HepG2 (cell line): ENCODE results near the gene RUNDC1. TPM values are rescaled to one million over a fixed set of nuclear protein-coding genes. Genes with fewer than 3 reads are reported as not detected.

ENCODE experiments used
- ARNT ChIP-seq: fragments of 450-650 bp; IDR thresholded peaks from 2 replicates; pipeline ENCODE4 v1.6.1; 2017
- ATF3 ChIP-seq: sonication (generic); formaldehyde crosslinking; IDR thresholded peaks from 2 replicates; pipeline ENCODE4 v1.4.0; 2020; ENCODE audit warnings: missing genetic modification reagents
- BRD4 ChIP-seq: sonication (generic); formaldehyde crosslinking; IDR thresholded peaks from 2 replicates; pipeline ENCODE4 v1.4.0; 2020; ENCODE audit warnings: missing genetic modification reagents
- FOXA3 ChIP-seq: IDR thresholded peaks from 2 replicates; pipeline ENCODE4 v1.6.1; 2016; ENCODE audit warnings: missing genetic modification reagents, missing compliant biosample characterization
- HDAC2 ChIP-seq: sonication (generic); formaldehyde crosslinking; IDR thresholded peaks from 2 replicates; pipeline ENCODE4 v1.4.0; 2020; ENCODE audit warnings: missing genetic modification reagents
- KLF9 ChIP-seq: IDR thresholded peaks from 2 replicates; pipeline ENCODE4 v1.6.1; 2016; ENCODE audit warnings: low read depth
- MLX ChIP-seq: IDR thresholded peaks from 2 replicates; pipeline ENCODE4 v1.6.1; 2016
- MTF1 ChIP-seq: sonication (generic); formaldehyde crosslinking; IDR thresholded peaks from 2 replicates; pipeline ENCODE4 v1.5.0; 2020; ENCODE audit warnings: missing genetic modification reagents
- POLR2G ChIP-seq: fragments of 200-400 bp; formaldehyde crosslinking; IDR thresholded peaks from 2 replicates; pipeline ENCODE4 v1.6.1; 2018; ENCODE audit warnings: mild to moderate bottlenecking, low read depth, low read length, moderate library complexity
- SOX13 ChIP-seq, 3 experiments: fragments of 450-650 bp in 1 of 3; sonication (generic) in 1 of 3; formaldehyde crosslinking in 1 of 3; IDR thresholded peaks in 2 of 3; conservative IDR thresholded peaks in 1 of 3; 2 replicates each; pipeline versions ENCODE4 v1.5.0 to v1.6.1; 2016 to 2020; ENCODE audit warnings: antibody characterized with exemption in 1 of 3, mild to moderate bottlenecking in 1 of 3, missing compliant biosample characterization in 1 of 3, missing genetic modification reagents in 1 of 3, moderate library complexity in 1 of 3
- SOX6 ChIP-seq, 2 experiments: fragments of 450-650 bp in 1 of 2; sonication (generic) in 1 of 2; formaldehyde crosslinking in 1 of 2; IDR thresholded peaks; 2 replicates each; pipeline versions ENCODE4 v1.4.0 to v1.6.1; 2017 to 2020; ENCODE audit warnings: antibody characterized with exemption in 1 of 2, mild to moderate bottlenecking in 1 of 2, missing genetic modification reagents in 1 of 2
- TGIF2 ChIP-seq: IDR thresholded peaks from 2 replicates; pipeline ENCODE4 v1.6.1; 2016; ENCODE audit warnings: control low read depth, missing compliant biosample characterization
- ZBTB26 ChIP-seq: IDR thresholded peaks from 2 replicates; pipeline ENCODE4 v1.6.1; 2016; ENCODE audit warnings: missing compliant biosample characterization, missing genetic modification reagents, borderline replicate concordance
- ZBTB42 ChIP-seq: sonication (generic); formaldehyde crosslinking; IDR thresholded peaks from 2 replicates; pipeline ENCODE4 v1.5.0; 2020; ENCODE audit warnings: mild to moderate bottlenecking, missing genetic modification reagents
- ZGPAT ChIP-seq: IDR thresholded peaks from 2 replicates; pipeline ENCODE4 v1.6.1; 2016; ENCODE audit warnings: mild to moderate bottlenecking
- ZNF280B ChIP-seq: sonication (generic); formaldehyde crosslinking; IDR thresholded peaks from 2 replicates; pipeline ENCODE4 v1.5.0; 2020; ENCODE audit warnings: missing genetic modification reagents, mild to moderate bottlenecking, borderline replicate concordance
- ZNF281 ChIP-seq: sonication (generic); formaldehyde crosslinking; IDR thresholded peaks from 2 replicates; pipeline ENCODE4 v1.4.0; 2020; ENCODE audit warnings: missing genetic modification reagents, borderline replicate concordance
- ZNF3 ChIP-seq: IDR thresholded peaks from 2 replicates; pipeline ENCODE4 v1.7.0; 2017; ENCODE audit warnings: inconsistent platforms
- ZNF354B ChIP-seq: sonication (generic); formaldehyde crosslinking; IDR thresholded peaks from 2 replicates; pipeline ENCODE4 v1.8.0; 2022; ENCODE audit warnings: mild to moderate bottlenecking, missing genetic modification reagents
- ZNF468 ChIP-seq: sonication (generic); formaldehyde crosslinking; IDR thresholded peaks from 2 replicates; pipeline ENCODE4 v1.8.0; 2022; ENCODE audit warnings: mild to moderate bottlenecking, moderate library complexity, missing genetic modification reagents
- ZNF576 ChIP-seq: sonication (generic); formaldehyde crosslinking; IDR thresholded peaks from 2 replicates; pipeline ENCODE4 v1.4.0; 2020; ENCODE audit warnings: mild to moderate bottlenecking, missing genetic modification reagents
- polyA plus RNA-seq, 8 experiments: library from polyadenylated mRNA; depleted of rRNA in 3 of 8; stranded (reverse) in 7 of 8; unstranded in 1 of 8; fragments of >200 nt; fragmentation: Illumina TruSeq in 4 of 8; extraction: Trizol in 4 of 8; gene quantifications; 2 replicates each; pipeline versions ENCODE4 v1.2.1 to v1.2.3, GENCODE V29; 2011 to 2016; ENCODE audit warnings: low read depth in 4 of 8, missing spikeins in 1 of 8, mixed read lengths in 1 of 8; ENCODE audit not compliant: insufficient read depth in 1 of 8
- total RNA-seq, 5 experiments: library from RNA; depleted of rRNA; stranded (reverse); fragments of >200 nt; fragmentation: Illumina TruSeq; extraction: Trizol; gene quantifications; 2 replicates each; pipeline ENCODE4 v1.2.3, GENCODE V29; 2016; ENCODE audit warnings: low read depth in 1 of 5

The RUNDC1 gene
- total and polyA plus RNA-seq, 2 of the 13 experiments (the other 11 are each of a cell fraction or from before 2014, with no cell fraction given), result 10.3 to 11.4 TPM

- TF ChIP-seq ZBTB42 (CRISPR knock-in tag), result peak; percentile 98
- TF ChIP-seq ATF3 (CRISPR knock-in tag), result peak; percentile 42; the same call in 1 of the 2 replicates
- no peak for TF ChIP-seq FOXA3 (CRISPR knock-in tag)
- TF ChIP-seq SOX13 (IDR thresholded peaks at IDR 0.05), result no peak
- peak in 1 of 2 experiments; percentile 42; a peak in 2 of 4 replicates for TF ChIP-seq SOX13 (CRISPR knock-in tag; conservative IDR thresholded peaks at IDR 0.05 in 1 of 2, IDR thresholded peaks at IDR 0.05 in 1 of 2)
- no peak; the same call in 1 of the 2 replicates for TF ChIP-seq KLF9 (CRISPR knock-in tag)
- no peak for TF ChIP-seq ARNT
- TF ChIP-seq ZBTB26, result peak; percentile 25; the same call in 1 of the 2 replicates
- TF ChIP-seq ZGPAT (CRISPR knock-in tag), result peak; percentile 93
- no peak for TF ChIP-seq ZNF468 (CRISPR knock-in tag)
- no peak for TF ChIP-seq MLX (CRISPR knock-in tag)
- TF ChIP-seq ZNF576, result no peak
- peak; percentile 93 for TF ChIP-seq ZNF280B
- no peak for TF ChIP-seq ZNF354B (CRISPR knock-in tag)
- TF ChIP-seq ZNF3, result no peak
- TF ChIP-seq SOX6 (IDR thresholded peaks at IDR 0.05), result no peak
- no peak; the same call in 1 of the 2 replicates for TF ChIP-seq SOX6 (CRISPR knock-in tag; IDR thresholded peaks at IDR 0.05)
- 0 out of 2 replicates have a peak, but pooled peaks have one; percentile 3 for TF ChIP-seq ZNF281 (CRISPR knock-in tag)
- peak; percentile 75 for TF ChIP-seq POLR2G
- TF ChIP-seq BRD4 (CRISPR knock-in tag), result peak; percentile 91
- TF ChIP-seq TGIF2 (CRISPR knock-in tag), result peak; percentile 88
- peak; percentile 53; the same call in 1 of the 2 replicates for TF ChIP-seq MTF1 (CRISPR knock-in tag)
- peak; percentile 43 for TF ChIP-seq HDAC2 (CRISPR knock-in tag)
Observed at GRCh38 chr17:43021741-43022512, 41.6 kb downstream of the RUNDC1 start, which contains the start of gene VAT1 (continued).
